ENCODE results near the gene PKLR.
A peak's percentile ranks its signal among the peaks of the same experiment; 100 is the strongest.

Gene PKLR

GRCh38 chr1:155282488-155283091 lies 18.6 kb downstream of the PKLR start:
- DNase-seq = no peak

DNA sequence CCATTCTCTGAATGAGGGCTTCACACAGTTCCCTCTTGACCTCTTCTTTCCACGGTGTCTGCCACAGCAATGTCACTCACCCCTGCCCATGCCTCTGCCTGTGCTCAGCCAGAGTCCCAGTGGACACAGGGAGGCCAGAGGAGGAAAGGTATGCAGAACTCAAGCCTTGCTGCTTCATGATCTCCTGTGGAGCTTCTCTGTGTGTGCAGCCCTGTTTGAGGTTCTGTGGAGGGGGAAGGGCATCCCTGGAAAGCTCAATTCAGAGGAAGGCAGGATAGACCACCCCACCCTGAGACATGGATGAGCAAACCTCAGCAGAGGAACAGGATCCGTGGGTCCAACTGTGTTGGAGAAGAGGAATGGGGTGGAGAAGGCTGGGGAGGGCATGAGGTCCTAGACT lies 22.0 kb downstream of the PKLR start:
- DNase-seq = no peak

DNA sequence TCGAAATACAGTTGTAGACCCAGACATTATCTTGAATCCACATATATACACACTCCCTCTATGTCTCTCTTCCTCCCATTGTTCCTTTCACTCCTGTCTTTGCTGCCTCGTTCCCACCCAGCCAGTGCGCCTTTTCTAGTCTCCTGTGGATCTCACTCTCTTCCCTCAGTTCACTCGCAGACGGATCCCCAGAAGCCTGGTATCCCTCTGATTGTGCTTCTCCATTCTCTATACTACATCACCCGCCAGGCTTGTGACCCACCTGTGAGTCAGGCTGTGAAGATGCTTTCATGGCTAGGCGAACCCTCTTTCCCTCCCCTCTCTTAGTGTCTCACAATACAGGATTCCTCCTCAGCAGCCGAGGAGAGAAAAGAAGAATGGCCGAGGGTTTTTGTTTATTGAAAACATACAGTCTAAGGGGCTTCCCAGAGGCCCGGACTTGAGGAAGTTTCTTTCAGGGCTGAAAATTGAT lies 22.5 kb downstream of the PKLR start:
- DNase-seq = no peak

GRCh38 chr1:155277902-155278688 lies 23.1 kb downstream of the PKLR start:
- peak; percentile 76 for DNase-seq

- DNase-seq = peak; percentile 99
These were observed 24.0 kb downstream of the PKLR start, which contains the start of gene HCN3 for GRCh38 chr1:155277070-155277901. TSS of gene HCN3 (plus strand) at chr1:155277463. CDS start at chr1:155277591, 128 bp downstream.

DNA sequence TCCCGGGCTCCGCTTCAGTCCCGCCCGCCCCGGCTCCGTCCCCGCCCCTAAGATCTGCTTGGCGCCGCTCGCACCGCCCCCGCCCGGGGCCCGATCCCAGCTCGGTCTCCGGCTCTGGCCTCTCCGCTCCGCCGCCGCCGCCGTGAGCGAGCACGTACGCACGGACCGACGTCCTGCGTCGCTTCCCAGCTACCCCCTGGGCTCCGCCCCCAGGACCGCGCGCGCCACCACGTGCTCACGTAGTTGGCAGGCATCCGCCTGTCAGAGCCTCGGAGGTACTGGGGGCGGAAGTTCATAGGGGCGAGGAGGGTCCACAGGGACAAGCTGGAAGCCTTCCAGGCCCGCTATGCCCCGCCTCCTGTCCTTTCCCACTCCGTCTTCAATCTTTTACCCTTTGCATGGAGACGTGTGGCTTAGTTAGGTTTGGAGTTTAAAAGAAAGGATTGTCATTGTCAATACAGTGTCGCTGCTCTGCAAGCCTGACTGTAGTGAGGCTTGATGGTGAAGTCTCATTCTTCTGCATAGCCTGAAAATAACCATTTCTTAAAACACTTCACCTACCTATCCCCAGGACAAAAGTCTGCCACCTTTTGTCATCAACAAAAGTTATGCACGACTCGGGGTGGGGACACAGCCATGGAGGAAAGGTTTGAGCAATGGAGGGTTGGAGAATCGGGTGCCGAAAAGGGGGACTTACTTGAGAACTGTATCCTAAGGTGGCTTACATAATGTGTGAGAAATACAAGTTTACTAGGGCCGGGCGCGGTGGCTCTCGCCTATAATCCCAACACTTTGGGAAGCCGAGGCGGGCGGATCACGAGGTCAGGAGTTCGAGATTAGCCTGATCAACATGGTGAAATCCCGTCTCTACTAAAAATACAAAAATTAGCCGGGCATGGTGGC lies 27.6 kb downstream of the PKLR start, which contains the start of gene CLK2:
Gene CLK2 (minus strand): TSS at position 162 of the 903 bp plus-strand sequence. CDS start 2,527 bp downstream, outside the sequence.
- peak; percentile 99 for DNase-seq

DNA sequence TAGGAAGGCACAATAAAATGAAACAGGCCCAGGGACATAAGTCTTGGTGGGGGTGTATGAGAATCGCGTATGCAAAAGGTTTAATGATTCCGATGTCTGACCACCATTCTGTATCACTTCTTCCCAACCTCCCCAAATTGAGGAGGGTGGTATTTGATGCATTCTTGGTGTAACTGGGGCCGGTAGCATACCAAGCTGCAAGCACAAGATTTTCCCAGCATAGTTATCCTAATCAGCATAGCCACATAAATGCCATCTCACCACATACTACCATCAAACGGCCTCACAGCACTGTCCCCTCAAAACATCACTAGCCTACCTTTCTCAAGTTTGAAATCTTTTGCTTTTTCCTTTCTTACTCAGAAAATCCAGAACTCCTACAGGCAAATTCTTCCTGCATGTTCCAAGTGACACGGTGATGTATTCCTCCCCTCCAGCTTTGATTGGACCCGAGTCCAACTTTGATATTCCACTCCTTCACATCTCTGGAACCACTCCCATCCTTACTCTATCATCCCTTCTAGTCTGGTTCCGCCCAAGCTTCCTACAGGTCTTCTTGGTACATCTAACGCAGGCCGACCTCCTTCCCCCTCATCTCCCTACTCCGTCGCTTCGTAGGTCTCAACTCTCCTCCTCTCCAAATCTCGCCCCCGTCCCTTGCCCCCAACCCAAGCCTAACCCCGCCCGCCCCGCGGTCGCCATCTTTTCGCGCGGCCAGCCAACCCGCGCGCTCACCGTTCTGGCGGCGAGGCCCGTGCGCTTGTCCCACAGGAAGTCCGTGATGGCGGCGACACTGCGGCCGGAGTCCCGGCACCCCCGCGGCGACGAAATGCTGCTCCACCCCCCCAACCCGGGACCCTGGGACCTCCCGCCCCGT lies 28.5 kb downstream of the PKLR start:
- DNase-seq = no peak

DNA sequence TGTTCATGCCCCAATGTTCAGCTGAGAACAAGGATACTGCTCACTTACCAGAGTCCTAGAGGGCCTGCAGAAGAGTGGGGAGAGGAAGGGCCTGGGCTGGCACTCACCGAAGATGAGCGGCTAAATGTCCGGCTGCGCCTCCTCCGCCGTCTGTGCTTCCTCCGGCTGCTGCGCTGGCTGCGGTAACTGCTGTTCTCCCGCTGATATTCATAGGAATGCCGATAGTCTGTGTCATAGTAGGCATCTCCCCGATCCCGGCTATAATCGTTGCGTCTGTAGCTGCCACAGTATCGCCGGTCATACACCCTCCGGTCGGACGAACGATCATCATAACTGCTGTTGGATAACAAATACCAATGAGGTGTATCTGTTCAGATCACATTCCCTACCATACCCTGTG lies 31.9 kb downstream of the PKLR start:
- no peak for DNase-seq

GRCh38 chr1:155268630-155269029 lies 32.6 kb downstream of the PKLR start:
- DNase-seq = no peak

- DNase-seq = no peak
These were observed 33.9 kb downstream of the PKLR start for GRCh38 chr1:155267373-155267772.

- DNase-seq = no peak
These were observed 34.7 kb downstream of the PKLR start for GRCh38 chr1:155266553-155266952.

GRCh38 chr1:155263067-155263466 lies 38.2 kb downstream of the PKLR start:
- DNase-seq = no peak

- DNase-seq = peak; percentile 100
These were observed 39.2 kb downstream of the PKLR start, which contains the start of gene SCAMP3 for GRCh38 chr1:155261852-155262673. TSS of gene SCAMP3 (minus strand) at chr1:155262360. CDS start at chr1:155262151, 209 bp downstream.

- no peak for DNase-seq
These were observed 39.8 kb downstream of the PKLR start for GRCh38 chr1:155261493-155261851.

DNA sequence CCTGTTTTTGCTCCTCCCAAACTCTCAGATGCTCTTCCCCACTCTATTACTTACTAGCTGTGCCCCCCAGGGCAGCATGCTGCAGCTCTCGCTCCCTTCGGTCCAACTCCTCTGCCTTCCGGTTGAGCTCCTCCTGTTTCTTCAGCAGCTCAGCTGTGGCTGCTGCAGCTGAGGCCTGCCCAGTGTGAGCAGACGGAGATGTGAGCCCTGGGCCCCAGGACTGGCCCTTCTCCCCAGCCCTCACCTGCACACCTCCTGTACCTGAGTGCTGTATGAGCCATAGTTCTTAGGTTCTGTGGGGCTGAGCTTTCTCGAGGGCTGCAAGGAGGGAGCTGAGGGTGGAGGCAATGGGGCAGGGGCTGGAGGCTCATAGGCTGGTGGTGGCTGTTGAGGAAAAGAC lies 41.0 kb downstream of the PKLR start:
- no peak for DNase-seq

- no peak for DNase-seq
These were observed 45.0 kb downstream of the PKLR start for GRCh38 chr1:155256058-155256852.

DNA sequence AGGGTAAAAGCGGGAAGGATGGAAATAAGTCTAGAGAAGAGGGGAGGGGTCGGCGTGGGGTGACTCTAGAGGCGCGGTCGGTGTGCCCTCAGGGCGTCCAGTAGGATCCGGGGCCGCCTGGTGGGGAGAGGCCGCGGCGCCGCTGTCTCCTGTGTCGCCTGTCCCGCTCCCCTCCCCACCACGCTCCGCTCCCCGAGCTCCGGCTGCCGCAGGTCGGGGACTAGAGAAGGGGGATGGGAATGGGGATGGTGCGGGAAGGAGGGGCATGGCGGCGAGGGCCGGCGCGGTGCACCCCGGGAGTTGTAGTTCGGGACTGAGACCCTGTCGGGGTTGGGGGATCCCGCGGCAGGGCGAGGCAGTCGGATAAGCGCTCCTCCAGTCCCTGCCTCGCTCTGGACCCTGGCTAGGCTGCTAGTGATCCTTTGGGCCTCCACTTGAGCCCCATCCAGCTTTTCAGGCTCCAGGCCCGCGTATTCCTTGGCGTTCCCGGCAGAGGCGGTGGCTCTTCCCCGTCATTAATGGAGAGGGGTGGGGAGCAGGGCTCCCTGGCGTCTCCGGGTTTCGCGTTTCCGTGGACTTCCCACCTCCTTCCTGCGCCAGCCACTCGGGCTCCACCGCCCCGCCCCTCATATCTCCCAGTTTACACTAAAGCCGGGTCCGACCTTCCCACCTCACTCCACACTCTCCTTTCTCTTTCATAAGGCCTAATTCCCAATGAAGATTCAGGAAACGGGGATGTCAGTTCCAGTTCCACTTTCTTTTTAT lies 45.8 kb downstream of the PKLR start, which contains the start of gene ENTREP3:
Gene ENTREP3 (minus strand): TSS at position 241 of the 765 bp plus-strand sequence. CDS start 606 bp downstream, outside the sequence.
- DNase-seq = peak; percentile 74

DNA sequence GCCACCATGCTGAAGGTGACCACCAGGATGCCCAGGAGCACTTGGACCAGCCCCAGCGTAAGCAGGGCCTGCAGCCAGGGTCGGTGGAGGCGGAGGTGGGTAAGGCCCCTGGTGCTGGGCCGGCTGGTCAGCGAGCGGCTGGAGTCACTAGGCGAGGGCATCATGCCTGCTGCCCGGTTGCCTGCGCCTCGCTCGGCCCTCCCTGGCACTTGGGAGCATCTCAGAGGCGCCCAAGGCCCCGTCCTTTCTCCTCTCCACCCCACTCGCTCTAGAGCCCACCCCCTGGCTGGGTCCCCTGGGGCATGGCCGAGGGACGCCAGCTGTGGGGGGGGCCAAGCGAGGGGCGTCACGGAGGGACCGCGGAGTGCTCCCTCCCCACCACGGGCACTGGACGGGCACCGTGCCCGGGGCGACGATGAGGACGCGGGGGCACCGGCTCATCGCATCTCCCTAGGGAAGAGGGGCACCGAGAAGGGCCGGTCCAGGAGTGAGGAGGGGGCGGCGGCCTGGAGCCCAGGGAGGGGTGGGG lies 46.5 kb downstream of the PKLR start:
- no peak for DNase-seq

Measured in SHP77 treated with DMSO at 0.1 percent for 48 hours (cell line).